ENCODE measurements around the gene GRK7. TPM values are rescaled to one million over a fixed set of nuclear protein-coding genes. Genes with fewer than 3 reads are reported as not detected.
A peak's percentile ranks its signal among the peaks of the same experiment; 100 is the strongest.

GRK7 gene
- total and polyA plus RNA-seq, 2 of the 13 experiments (the other 11 are each of a cell fraction or from before 2014, with no cell fraction given), result not detected

GRCh38 chr3:141779667-141780066 lies 16.5 kb downstream of the GRK7 start (continued):
- no peak for TF ChIP-seq ZNF263 (CRISPR knock-in tag; IDR thresholded peaks at IDR 0.05)

- Histone ChIP-seq H3K9ac (ENCODE audit: insufficient read depth, low read depth, low read length) (no peak overlapping the region), H3K9me3 (ENCODE audit: low read length) (no peaks in the 10 kb centered on the region), H3K36me3 (replicated peaks in 1 of 2; ENCODE audit: control insufficient read depth in 1 of 2, insufficient read depth in 2 of 2, low read length in 2 of 2) (no peaks in the 10 kb centered on the region), H3K27me3 (ENCODE audit: control insufficient read depth in 1 of 2, insufficient read depth in 2 of 2, low read length in 2 of 2) (no peaks in the 10 kb centered on the region; a peak in 1 of 5 replicates), H4K20me1 (ENCODE audit: insufficient read depth, low read length) (no peaks in the 10 kb centered on the region), H3K27ac (ENCODE audit: extremely low read length, insufficient read depth, low read length) (no peak overlapping the region), H3K79me2 (ENCODE audit: insufficient read depth, low read length) (no peaks in the 10 kb centered on the region), H3K4me1 (ENCODE audit: insufficient read depth, low read length) (peaks cover 11% of the 10 kb centered on the region), H2AFZ (ENCODE audit: low read length) (no peak overlapping the region), H3K4me2 (ENCODE audit: low read depth, low read length) (no peak overlapping the region), H3K4me3 (replicated peaks in 1 of 3; ENCODE audit: insufficient read depth in 1 of 3, low read depth in 2 of 3, low read length in 3 of 3) (no peak overlapping the region)
- FAIRE-seq (no peak), DNase-seq (ENCODE audit: low spot score) (no peak), ATAC-seq (peak; percentile 41; the same call in 2 of the 3 replicates)
- ChIA-PET POLR2A (no interaction called here), CTCF (ENCODE audit: low intra/inter-chr PET ratio, low total read pairs) (no interaction called here)
- BruUV-seq (replicated peaks), result no TSS peak
- in situ Hi-C loops (cut with HindIII; ENCODE audit: extremely low pct_ligation_motif_present, low pct_unique_long_range_greater_than_20kb), result no loop called here
- intact Hi-C loops (cut with micrococcal nuclease; ENCODE audit: unreplicated experiment), result no loop called here
- WGBS (ENCODE audit: low lambda C conversion rate), result under 1% methylated on average over 4 of the region's 4 CpGs
- TF ChIP-seq ZNF329 (CRISPR knock-in tag; IDR thresholded peaks at IDR 0.05; ENCODE audit: low read depth) (no peak), GATAD1 (CRISPR knock-in tag; IDR thresholded peaks at IDR 0.05) (no peak), ZNF230 (CRISPR knock-in tag; IDR thresholded peaks at IDR 0.05) (no peak), PBX2 (CRISPR knock-in tag; IDR thresholded peaks at IDR 0.05) (no peak), MAF1 (CRISPR knock-in tag; IDR thresholded peaks at IDR 0.05; ENCODE audit: borderline replicate concordance) (no peak), ATF7 (IDR thresholded peaks at IDR 0.05) (peak; percentile 69), ATF7 (CRISPR knock-in tag; IDR thresholded peaks at IDR 0.05) (no peak), SIN3A (IDR thresholded peaks at IDR 0.05; ENCODE audit: borderline replicate concordance, low read depth, low read length) (no peak), ZNF501 (CRISPR knock-in tag; IDR thresholded peaks at IDR 0.05) (no peak), IKZF5 (CRISPR knock-in tag; IDR thresholded peaks at IDR 0.05) (no peak), ZNF576 (CRISPR knock-in tag; IDR thresholded peaks at IDR 0.05) (no peak), HDAC6 (IDR thresholded peaks at IDR 0.05; ENCODE audit: low read depth, low read length) (no peak), ARNT2 (CRISPR knock-in tag; IDR thresholded peaks at IDR 0.05; ENCODE audit: low read depth) (no peak), THAP9 (CRISPR knock-in tag; IDR thresholded peaks at IDR 0.05; ENCODE audit: borderline replicate concordance) (no peak), MXD4 (CRISPR knock-in tag; IDR thresholded peaks at IDR 0.05) (no peak), DBP (CRISPR knock-in tag; IDR thresholded peaks at IDR 0.05; ENCODE audit: not compliant biosample characterization) (no peak), ZSCAN9 (CRISPR knock-in tag; IDR thresholded peaks at IDR 0.05; ENCODE audit: borderline replicate concordance) (no peak)
Measured at GRCh38 chr3:141782386-141782932, 19.3 kb downstream of the GRK7 start.
